Measurements from ENCODE around the gene CYBC1.

DNA sequence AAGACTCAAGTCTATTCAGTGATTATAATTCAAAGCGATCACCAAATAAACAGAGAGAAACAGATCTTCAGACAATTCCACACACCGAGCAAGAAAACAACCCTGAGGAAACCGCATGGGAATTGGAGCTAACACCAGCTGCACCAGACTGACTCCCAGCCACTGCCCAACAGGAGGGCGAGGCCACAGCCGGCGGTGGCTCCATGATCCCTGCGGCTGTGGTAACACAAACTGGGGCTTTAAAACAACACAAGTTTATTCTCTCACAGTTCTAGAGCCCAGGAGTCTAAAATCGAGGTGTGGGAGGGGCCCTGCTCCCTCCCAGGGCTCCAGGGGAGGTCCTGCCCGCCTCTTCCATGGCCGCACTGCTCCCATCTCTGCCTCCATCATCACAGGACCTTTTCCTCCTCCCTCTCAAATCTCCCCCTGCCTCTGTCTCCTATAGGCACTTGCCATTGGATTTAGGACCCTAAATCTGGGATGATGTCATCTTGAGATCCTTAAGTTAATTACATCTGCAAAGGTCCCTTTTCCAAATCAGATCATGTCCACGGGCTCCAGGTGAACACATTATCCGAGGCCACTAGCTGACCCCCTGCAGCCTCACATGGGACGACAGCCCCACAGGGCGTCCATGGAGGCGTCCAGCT lies 42.1 kb downstream of the CYBC1 start:
- TF ChIP-seq ZNF274 (IDR thresholded peaks at IDR 0.05; ENCODE audit: low read depth, low read length), result no peak
- TF ChIP-seq YY1 (IDR thresholded peaks at IDR 0.05; ENCODE audit: insufficient read depth, insufficient read length), result no peak
- TF ChIP-seq SUZ12 (IDR thresholded peaks at IDR 0.05; ENCODE audit: extremely low read depth, insufficient read depth, insufficient read length), result no peak

All from NT2/D1 (cell line).